HL-60/S4 treated with phorbol 12-myristate 13-acetate at 8.2 ng/mL for 4 days and 3 days (cell line): ENCODE measurements around the gene TMEFF1.

Experiments
- in situ Hi-C: fragments of 300-500 bp; cut with MboI; formaldehyde crosslinking; loops from 2 replicates; pipeline ENCODE4 v1.15.0; 2022; ENCODE audit warnings: low sequenced_read_pairs

TMEFF1 gene

GRCh38 chr9:100595391-100596199 is 122.6 kb downstream of the TMEFF1 start:
- in situ Hi-C loops: loop anchor here (25.0 kb wide), 1 partner anchor 1408 kb away; no protein-coding TSS in a partner anchor

GRCh38 chr9:100597236-100597635 is 124.3 kb downstream of the TMEFF1 start:
- in situ Hi-C loops: loop anchor here (25.0 kb wide), 1 partner anchor 1410 kb away; no protein-coding TSS in a partner anchor

DNA sequence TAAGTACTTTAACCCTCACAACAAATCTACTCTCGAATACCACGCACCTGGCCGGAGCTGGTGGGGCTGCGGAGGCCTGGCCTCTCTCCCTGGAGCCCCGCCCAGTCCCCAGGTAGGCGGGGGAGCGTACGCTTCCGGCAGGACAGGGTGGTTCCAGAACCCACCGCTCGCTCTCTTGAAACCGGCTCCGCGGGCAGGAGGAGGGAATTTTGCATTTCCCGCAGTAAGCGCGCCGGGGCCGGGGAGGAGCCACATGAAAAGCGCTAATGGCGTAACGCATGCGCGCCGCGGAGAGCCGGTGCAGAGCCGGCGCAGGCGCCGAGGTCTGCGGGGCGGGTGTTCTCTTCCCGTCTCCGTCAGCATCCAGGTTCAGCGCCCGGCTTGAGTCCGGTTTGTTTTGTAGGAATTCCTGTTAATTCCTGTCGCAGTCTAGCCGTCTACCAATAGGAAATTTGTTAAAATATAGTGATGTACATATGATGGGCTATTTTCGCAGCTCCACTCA is 125.7 kb downstream of the TMEFF1 start:
- in situ Hi-C loops: loop anchor here (25.0 kb wide), 1 partner anchor 1411 kb away; no protein-coding TSS in a partner anchor

- in situ Hi-C loops: no loop called here
These were observed 127.7 kb downstream of the TMEFF1 start for GRCh38 chr9:100600521-100601079.

- in situ Hi-C loops: no loop called here
These were observed 128.3 kb downstream of the TMEFF1 start for GRCh38 chr9:100601216-100601615.

DNA sequence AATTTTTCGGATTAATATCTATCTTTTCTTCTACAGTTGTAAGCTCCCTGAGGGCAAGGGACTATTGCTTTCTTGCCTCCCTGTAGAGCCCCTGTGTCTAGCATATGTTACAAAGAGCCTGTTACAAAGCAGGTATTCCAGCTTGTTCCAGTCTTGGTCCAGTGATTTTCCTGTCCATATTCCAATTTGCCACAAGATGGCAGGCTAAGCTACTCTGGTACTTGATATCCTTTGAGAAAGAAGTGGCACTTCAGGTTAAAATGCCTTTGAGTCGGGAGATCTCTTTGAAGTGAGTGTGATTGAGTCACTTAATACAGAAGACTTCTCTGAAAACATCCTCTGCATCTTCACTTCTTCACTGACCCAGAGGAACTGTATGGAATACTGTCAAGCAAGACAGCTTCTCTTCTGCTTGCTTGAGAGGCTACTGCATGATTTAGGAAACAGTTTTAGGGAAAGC is 129.4 kb downstream of the TMEFF1 start:
- in situ Hi-C loops: no loop called here

- in situ Hi-C loops: no loop called here
These were observed 132.5 kb downstream of the TMEFF1 start for GRCh38 chr9:100605405-100605804.

DNA sequence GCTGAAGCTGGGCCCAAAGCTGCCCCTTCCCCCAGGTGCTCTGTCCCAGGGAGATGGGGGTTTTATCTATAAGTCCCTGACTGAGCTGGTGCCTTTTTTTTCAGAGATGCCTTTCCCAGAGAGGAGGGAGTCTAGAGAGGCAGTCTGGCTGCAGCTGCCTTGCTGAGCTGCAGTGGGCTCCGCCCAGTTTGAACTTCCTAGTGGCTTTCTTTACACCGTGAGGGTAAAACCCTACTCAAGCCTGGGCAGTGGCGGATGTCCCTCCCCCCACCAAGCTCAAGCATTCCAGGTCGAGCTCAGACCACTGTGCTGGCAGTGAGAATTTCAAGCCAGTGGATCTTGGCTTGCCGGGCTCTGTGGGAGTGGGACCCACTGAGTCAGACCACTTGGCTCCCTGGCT is 146.2 kb downstream of the TMEFF1 start:
- in situ Hi-C loops: no loop called here

- in situ Hi-C loops: no loop called here
These were observed 146.7 kb downstream of the TMEFF1 start for GRCh38 chr9:100619665-100620064.

- in situ Hi-C loops: no loop called here
These were observed 151.0 kb downstream of the TMEFF1 start for GRCh38 chr9:100623969-100624368.

DNA sequence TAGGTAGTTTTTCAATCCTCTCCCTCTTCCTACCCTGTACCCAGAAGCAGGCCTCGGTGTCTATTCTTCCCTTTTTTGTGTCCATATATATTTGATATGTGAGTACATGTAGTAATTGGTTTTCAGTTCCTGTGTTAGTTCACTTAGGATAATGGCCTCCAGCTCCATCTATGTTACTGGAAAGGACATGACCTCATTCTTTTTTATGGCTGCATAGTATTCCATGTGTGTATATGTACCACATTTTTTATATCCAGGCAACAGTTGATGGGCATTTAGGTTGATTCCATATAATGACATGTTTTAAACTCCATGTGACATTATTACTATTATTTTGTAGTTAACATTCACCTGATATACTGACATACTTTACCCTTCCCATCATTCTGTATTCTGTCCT is 154.0 kb downstream of the TMEFF1 start:
- in situ Hi-C loops: no loop called here
